ENCODE measurements around the gene SRRM5.
A peak's percentile ranks its signal among the peaks of the same experiment; 100 is the strongest.
"Not testable (repeated sequence)": the region's sequence is repeated elsewhere in the genome, so short reads cannot be mapped to it uniquely, and the experiment has no call there.

SRRM5 gene

GRCh38 chr19:43638214-43638994 lies 26.5 kb downstream of the SRRM5 start:
- DNase-seq (ENCODE audit: low read depth in 2 of 2) = no peak

GRCh38 chr19:43638995-43639518 lies 27.2 kb downstream of the SRRM5 start:
- no peak for DNase-seq (ENCODE audit: low read depth in 2 of 2)

- no peak for DNase-seq (ENCODE audit: low read depth in 2 of 2)
Observed at GRCh38 chr19:43639519-43640423, 27.9 kb downstream of the SRRM5 start, which contains the start of gene CADM4. Gene CADM4 (minus strand): TSS chr19:43639850. CDS start chr19:43639790, 60 bp downstream.

GRCh38 chr19:43640424-43640757 lies 28.5 kb downstream of the SRRM5 start:
- DNase-seq (ENCODE audit: low read depth in 2 of 2) = no peak

DNA sequence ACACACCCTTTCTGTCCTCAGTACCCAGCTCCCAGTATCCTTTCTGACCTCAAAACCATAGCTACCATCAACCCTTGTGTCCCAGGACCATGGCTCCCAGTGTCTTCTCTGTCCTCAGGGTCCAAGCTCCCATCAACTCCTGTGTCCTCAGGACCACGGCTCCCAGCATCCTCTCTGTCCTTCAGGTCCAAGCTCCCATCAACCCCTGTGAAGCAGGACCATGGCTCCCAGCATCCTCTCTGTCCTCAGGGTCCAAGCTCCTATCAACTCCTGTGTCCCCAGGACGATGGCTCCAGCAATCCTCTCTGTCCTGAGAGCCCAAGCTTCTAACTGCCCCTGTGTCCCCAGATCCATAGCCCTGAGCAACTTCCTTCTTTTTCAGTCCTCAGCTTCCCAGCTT lies 29.4 kb downstream of the SRRM5 start:
- no peak for DNase-seq (ENCODE audit: low read depth in 2 of 2)

- DNase-seq (ENCODE audit: low read depth in 2 of 2) = no peak
Observed at GRCh38 chr19:43642531-43642930, 30.6 kb downstream of the SRRM5 start.

GRCh38 chr19:43643326-43643725 lies 31.4 kb downstream of the SRRM5 start:
- no peak for DNase-seq (ENCODE audit: low read depth in 2 of 2)

- DNase-seq (ENCODE audit: low read depth in 2 of 2) = no peak
Observed at GRCh38 chr19:43644181-43644580, 32.3 kb downstream of the SRRM5 start.

DNA sequence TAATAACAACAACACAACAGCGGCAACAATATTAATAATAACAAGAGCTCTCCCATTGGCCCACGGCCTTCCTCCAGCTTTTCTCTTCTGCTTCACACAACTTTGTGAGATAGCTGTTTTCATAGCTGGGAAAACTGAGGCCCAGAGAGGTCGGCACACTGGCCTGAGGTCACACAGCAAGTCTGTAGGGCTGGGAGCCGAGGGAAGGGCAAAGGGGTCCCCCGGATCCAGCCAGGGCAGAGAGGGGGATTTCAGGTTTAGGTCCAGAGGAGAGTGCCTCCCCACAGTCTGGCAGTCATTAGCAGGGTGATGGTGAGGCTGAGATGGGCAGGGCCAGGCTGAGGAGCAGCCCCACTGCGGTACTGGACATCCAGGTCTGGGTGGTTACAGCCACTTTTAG lies 36.7 kb downstream of the SRRM5 start:
- DNase-seq (ENCODE audit: low read depth in 2 of 2) = no peak

- no peak for DNase-seq (ENCODE audit: low read depth in 2 of 2)
Observed at GRCh38 chr19:43649514-43649913, 37.6 kb downstream of the SRRM5 start.

DNA sequence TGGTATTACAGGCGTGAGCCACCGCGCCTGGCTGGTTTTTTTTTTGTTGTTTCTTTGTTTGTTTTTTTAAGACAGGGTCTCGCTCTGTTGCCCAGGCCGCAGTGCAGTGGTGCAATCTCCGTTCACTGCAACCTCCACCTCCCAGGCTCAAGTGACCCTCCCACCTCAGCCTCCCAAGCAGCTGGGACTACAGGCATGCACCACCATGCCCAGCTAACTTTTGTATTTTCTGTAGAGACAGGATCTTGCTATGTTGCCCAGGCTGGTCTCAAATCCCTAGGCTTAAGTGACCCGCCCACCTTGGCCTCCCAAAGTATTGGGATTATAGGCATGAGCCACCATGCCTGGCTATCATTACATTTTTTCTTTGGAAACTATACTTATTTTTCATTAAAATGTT lies 38.4 kb downstream of the SRRM5 start:
- DNase-seq (ENCODE audit: low read depth in 2 of 2) = not testable (repeated sequence)

DNA sequence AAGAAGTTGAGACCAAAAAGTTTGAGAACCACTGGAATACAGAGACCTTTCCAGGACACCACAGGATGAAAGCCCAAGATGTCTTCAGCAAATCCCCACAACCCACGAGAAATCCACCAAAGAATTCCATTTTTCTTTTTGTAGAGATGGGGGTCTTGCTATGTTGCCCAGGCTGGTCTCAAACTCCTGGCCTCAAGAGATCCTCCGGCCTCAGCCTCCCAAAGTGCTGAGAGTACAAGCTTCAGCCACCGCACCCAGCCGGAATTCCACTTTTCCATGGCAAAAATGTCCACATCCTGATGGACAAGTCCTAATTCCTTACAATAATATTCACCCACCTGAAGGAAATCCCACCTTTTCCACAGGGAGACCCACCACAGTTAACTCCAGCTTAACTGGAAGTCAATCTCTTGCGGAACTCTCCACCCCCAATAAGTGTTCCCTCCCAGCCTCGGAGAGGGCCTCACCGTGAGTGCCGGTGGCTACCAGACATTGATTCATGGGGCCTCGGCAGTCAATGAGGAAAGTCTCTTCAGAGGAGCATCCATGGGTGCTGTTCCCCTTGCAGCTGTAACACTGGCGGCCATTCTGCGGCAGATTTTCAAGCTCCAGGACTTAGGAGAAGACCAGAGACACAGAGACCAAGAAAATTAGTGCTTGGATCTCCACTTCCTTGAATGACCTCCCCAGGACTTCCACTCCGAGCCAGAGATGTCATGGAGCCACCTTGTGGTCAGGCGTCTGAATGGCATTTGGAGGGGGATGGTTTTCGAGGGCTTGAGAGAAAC lies 40.1 kb downstream of the SRRM5 start:
- DNase-seq (ENCODE audit: low read depth in 2 of 2) = peak in 1 of 2 experiments; percentile 36

- no peak for DNase-seq (ENCODE audit: low read depth in 2 of 2)
Observed at GRCh38 chr19:43652546-43652874, 40.6 kb downstream of the SRRM5 start.

DNA sequence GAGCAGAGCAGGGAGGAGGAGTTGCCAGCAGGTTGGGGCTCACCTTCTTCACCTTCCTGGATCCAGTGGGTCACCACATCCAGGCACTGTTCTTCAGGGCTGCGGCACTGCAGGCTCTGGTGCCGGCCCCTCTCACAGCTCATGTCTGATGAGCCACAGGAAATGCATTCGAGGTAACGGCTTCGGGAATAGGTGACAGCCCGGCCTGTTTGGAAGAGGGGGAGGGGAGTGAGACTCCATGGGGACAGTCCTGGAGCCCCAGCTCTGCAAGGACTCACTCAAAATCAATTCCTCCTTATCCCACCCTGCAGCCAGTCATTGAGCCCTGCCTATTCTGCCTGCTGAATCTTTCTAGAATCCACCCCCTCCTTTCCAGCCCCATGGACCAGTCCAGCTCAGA lies 44.5 kb downstream of the SRRM5 start:
- no peak for DNase-seq (ENCODE audit: low read depth in 2 of 2)

DNA sequence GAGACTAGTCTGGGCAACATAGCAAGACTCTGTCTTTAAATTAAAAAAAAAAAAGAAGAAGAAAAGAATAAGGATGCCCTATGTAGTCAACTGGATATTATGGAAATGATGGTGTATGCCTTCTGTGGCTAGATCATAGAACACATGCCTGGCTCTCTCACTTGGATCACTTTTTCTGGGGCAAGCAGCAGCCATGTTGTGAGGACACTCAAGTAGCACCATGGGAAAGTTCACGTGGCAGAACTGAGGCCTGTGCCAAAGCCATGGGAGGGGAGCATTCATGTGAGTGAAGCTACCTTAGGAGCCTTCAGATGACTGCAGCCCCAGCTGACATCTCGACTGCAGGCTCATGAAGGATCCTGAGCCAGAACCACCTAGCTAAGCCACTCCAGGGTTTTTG lies 46.1 kb downstream of the SRRM5 start:
- no peak for DNase-seq (ENCODE audit: low read depth in 2 of 2)

DNA sequence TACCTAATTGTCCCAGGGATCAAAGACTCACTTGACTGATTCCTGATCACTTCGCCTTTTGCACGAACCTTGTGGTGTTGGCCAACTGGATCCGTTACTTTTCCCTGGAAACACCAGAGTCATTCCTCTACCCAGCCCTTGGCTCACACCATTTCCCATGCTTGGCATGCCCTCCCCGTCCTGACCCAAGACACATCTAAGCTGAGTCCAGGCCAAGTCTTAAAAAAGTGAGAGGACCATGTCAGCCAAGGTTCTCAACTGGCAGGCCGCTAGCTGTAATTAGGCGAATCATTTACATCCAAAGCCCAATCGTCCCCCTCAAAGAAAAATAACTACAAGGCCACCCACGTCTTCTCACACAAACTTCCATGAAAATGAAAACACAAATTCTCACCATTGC lies 46.6 kb downstream of the SRRM5 start:
- DNase-seq (ENCODE audit: low read depth in 2 of 2) = no peak

- no peak for DNase-seq (ENCODE audit: low read depth in 2 of 2)
Observed at GRCh38 chr19:43660301-43660970, 48.5 kb downstream of the SRRM5 start.

DNA sequence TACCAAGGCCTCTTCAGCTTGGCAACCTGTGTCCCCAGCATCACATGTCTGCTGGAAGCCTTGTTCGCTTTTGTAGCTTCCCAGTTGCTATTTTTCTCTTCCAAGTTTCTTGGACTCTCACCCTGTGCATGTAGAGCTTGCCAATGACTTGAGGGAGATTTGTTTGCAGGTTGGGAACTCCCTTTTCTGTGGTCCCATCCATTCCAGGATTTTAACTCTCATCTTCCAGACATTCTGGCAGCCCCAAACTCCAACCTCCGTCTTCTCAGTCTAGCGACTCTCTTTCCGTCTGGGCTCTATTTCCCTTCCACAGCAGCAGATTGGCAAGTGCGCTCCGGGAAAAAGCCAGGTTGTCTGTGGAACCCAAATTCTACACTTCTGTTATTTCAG lies 49.1 kb downstream of the SRRM5 start:
- no peak for DNase-seq (ENCODE audit: low read depth in 2 of 2)

GRCh38 chr19:43662487-43662886 lies 50.6 kb downstream of the SRRM5 start:
- no peak for DNase-seq (ENCODE audit: low read depth in 2 of 2)

DNA sequence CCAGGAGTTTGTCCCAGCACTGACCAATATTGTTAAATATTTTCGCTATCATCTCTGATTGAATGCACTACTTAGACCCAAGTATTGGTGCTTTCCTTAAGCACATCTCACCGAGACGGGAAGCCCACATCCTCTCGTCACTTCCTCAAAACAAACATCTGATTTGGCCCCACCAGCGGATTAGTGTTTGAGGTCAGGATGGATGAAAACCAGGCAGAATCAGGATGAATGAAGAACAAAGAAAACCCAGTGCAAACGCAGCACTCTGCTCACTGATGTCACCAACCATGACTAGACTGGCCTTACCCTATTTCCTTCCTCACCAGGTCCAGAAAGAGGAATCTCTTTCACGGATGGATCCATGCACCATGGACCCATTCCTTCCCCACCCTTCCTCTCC lies 52.1 kb downstream of the SRRM5 start:
- DNase-seq (ENCODE audit: low read depth in 2 of 2) = no peak
